GM19023 (cell line): ENCODE data around the gene ADGRF1.
"Not testable (repeated sequence)": the region's sequence is repeated elsewhere in the genome, so short reads cannot be mapped to it uniquely, and the experiment has no call there.

Source experiments
- ATAC-seq: cut with Tn5 transposase; IDR thresholded peaks from one replicate; pipeline ENCODE4 v1.9.1; 2021; ENCODE audit warnings: mild to moderate bottlenecking, moderate library complexity; ENCODE audit not compliant: unreplicated experiment

ADGRF1 gene

DNA sequence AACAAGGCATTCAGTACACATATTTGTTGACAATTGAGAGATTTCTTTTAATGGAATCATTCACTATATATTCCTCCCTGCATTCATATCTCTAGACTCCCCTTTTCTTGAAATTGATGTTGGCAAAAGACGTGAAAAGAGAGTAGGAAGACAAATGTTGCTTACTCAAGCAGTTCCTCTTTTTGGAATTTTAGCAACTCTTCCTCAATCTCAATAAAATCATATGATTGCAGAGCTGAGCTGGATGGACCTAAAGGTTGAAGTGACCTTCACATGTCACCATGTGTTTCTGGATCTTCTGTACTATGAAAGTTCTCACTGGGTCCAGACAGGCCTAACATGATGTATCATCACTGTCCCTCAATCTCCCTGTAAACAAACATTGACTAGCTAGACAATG is 18.6 kb downstream of the ADGRF1 start:
- no peak for ATAC-seq

DNA sequence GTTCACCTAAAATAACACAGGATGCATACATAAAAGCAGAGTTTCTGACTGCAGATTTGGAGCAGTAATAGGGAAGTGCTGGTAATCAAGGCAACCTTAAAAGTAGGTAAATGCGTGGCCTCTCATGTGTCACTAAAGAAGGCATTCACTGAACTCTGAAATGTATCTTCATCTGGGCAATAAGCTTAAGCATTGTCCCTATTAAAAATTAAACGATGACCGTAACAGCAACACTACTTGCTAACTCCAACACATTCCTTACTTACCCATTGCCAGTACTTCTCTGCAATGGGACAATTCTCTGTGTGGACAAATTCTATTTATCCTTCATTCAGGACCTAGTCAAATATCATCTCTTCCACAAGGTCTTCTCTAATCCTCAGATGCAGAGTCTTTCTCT is 19.9 kb downstream of the ADGRF1 start:
- no peak for ATAC-seq

DNA sequence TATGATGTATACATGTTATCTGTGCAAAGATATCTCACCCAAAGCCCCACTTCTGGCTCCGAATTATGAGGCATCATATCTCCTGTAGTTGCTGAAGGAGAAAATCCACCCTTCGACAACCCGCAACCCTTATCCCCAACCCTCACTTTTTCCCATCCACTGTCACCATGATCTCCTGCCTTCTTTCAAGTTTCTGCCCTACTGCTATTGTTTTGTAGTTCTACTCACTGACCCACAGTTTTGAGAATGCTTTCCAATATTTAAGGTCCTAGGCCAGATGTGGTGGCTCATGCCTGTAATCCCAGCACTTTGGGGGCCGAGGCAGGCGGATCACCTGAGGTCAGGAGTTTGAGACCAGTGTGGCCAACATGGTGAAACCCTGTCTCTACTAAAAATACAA is 22.2 kb downstream of the ADGRF1 start:
- ATAC-seq = no peak

DNA sequence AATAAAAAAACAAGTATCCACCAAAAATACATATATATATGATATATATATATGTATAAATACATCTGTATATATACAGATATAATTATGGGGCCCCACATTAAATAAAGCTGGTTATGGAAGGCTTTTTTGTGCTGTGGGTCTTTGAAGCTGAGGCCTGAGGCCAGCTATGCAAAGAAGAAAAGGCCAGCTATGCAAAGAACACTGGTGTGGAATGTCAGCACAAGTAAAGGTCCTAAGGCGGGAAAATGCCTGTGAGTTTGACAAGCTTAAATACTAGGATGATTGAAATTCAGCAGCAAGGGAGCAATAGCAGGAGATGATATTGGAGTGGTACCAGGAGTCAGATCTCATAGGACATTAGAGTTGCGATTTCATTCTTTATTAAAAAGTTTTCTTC is 25.2 kb downstream of the ADGRF1 start:
- ATAC-seq = no peak

DNA sequence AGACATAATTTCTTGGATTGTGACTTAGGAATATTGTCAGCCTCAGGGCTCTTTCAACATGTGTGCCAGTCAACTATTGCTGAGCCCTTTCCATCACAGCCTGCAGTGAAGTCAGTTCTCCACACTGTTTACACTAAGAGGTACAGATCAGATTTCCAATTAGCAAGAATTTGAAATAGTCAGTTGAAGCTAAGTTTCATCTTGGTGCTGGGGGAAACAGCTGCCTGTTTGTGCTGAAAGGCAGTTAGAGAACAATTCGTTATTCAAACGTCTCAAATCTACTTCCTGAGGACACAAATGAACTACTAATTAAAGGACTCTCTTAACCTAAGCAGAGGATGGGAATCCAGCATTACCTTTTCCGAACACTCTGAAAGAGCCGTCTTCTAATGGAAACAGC is 25.9 kb downstream of the ADGRF1 start:
- ATAC-seq = no peak

DNA sequence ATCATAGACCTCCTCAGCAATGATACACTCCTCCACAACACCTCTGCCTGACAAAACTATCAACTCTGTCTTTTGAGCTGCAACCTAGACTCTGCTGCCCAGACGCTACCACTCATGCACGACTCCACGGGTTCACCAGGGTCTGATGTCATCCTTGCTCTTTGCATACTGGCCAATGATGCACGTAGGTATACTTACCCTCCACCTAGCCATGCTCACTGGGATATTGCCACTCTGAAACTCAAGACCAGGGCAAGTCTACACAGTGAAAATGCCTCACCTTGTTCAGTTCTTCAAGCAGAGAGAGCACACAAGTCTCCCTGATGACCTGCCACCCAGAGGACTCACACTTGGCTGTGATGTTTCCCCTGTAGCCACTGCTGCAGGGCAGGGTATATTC is 27.7 kb downstream of the ADGRF1 start:
- no peak for ATAC-seq

DNA sequence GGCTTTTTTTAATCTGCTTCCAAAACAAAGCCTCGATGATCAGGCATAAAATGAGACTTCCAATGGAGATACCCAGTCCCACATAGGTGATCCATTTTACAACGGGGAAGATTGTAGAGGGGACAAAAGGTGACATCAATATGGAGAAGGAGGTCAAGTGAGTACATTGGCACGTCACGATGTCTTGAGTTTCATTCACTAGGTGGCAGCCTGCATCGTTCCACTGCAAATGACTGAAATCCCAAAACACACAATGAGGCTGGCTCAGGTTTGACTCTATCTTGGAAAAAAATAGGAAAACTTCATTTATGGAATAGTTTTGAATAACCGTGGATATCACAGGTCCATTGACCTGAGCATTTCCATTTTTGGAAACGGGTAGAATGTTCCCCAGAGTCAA is 32.5 kb downstream of the ADGRF1 start:
- ATAC-seq = no peak

DNA sequence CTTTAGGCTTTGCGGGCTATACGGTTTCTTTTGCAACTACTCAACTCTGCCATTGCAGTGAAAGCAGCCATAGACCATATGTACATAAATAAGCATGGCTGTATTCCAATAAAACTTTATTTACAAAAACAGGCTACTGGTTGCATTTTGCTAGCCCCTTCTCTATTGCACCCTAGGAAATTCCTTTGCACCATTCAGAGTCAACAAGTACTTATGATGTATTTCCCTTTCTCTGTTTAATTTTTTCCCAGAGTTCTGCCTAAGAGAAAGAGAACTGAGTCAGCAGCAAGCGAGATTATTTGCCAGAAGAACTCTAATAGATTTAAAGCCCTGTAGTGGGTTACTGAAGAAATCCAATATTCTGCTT is 33.8 kb downstream of the ADGRF1 start:
- ATAC-seq = no peak

DNA sequence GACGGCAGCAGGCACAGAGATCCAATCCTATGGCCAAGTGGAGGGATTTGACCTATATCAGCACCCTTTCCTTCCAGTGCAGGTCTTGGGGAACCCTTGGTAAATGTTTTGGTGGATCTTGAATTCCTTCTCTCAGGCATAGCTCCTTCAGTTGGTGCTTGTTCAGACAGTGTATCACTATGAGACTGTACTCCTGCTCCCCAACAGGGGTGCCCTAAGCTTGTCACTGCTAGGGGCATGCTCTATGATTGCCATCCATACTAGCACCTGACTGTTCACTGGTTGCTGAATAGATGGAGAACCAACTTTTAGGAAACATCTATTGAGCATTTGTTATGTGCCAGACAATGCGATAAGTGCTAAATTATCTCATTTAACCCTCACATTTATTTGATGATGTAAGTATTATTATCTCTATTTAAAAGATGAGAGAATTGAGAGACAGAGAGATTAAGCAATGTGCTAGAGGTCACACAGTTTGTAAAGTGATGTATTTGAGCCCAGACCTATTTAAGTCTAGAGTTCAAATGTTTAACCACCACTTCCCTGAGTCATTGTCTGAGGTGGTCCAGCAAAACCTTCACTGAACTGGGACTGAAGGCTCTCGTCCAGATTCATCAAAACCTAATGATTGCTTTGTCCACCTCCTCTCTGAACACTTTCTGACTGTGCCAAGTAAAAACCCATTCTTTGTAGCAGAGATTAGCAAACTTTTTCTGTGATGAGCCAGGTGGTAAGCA is 34.3 kb downstream of the ADGRF1 start:
- no peak for ATAC-seq

DNA sequence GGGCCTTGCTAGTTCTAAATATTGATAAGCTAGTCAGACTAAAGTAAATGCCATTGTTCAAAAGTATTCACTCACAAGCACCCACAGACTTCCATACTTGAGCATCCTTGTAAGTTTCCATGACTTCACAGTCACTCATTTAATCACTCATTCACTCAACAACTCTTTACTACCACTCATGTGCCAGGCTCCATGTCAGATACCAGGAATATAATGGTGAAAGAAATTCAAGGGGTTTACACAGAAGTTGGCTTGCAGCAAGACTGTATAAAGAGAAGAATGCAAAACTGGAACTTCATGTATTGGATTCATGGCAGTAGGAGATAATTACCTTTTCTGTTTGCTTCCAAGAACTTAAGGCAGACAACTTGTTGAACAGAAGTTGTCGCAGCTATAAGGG is 36.6 kb downstream of the ADGRF1 start:
- ATAC-seq = no peak

DNA sequence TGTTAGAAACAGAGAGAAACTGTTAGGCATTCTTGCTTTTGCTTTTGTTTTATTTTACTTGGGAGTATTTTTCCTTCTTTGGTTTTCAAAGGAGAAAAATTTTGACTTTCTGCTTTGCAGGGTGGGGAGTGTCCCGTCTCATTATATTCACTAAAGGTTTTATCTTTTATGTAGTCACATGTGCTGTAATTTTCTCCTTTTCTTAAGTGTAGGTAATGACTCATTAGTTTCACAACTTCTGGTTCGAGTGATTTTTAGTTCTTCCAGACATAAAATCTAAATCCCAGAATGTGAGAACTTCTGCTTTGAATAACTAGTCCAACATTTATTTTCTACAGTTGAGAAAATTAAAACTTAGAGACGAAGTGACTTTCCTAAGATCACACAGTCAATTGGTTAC is 37.7 kb downstream of the ADGRF1 start:
- no peak for ATAC-seq

DNA sequence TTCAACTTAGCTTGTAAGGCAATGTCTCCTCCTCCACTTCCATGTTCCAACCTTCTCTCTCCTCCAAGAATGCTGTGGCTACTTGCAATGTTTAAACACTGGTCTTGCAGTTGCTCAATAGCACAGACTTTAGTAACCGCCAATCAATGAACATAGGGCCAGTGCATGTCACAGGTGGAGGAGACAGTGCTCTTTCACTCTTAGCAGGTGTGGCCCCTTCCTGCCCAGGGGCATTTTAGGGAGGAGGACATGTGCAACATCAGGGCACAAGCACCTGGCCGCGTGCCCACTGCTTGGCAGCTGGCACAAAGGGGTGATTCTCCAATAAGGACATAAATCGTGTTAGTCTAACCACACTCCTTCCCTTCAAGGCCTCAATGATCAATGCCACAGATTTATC is 41.3 kb downstream of the ADGRF1 start:
- no peak for ATAC-seq

DNA sequence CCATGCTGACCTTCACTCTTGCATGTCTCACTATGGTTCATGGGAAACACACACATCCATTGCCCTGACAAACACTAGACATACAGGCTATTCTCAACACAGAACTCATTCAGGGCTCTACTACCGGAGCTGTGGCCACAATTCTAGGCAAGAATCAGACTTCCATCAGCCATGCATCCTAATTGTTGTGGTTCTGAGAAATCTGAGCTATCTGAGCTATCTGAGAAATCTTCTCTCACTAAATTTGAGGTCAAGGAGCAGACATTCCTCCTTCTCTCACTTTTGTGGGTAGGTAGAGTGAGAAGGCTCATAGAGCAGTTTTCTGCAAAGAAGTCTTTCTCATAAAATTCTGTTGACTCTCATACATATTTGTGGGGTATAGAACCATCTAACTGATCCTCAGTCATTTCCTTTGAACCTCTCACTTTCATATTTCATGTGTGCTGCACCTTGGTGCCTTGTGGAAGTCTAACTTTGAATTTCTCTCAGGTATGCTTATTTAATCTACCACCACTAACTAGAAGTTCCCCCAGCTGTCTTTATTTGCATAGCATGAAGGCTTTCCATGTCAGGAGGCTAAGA is 43.6 kb downstream of the ADGRF1 start:
- no peak for ATAC-seq

DNA sequence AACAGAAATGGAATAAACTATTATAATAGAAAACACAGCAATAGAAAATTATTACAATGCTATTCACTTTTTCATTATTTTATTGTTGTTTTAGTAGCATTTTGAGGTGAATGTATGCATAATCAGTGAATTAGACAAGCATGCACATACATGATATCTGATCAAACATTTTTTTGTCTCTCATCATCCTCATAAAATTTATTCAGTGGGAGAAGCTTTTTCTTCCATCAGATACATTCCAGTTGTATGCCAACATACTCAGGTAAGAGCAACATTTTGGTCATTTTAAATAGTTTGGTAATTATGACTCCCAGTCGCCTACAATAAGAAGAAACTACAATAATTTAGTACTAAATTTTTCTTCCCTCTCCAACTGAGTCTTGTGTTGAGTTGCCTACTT is 44.5 kb downstream of the ADGRF1 start:
- ATAC-seq = no peak

DNA sequence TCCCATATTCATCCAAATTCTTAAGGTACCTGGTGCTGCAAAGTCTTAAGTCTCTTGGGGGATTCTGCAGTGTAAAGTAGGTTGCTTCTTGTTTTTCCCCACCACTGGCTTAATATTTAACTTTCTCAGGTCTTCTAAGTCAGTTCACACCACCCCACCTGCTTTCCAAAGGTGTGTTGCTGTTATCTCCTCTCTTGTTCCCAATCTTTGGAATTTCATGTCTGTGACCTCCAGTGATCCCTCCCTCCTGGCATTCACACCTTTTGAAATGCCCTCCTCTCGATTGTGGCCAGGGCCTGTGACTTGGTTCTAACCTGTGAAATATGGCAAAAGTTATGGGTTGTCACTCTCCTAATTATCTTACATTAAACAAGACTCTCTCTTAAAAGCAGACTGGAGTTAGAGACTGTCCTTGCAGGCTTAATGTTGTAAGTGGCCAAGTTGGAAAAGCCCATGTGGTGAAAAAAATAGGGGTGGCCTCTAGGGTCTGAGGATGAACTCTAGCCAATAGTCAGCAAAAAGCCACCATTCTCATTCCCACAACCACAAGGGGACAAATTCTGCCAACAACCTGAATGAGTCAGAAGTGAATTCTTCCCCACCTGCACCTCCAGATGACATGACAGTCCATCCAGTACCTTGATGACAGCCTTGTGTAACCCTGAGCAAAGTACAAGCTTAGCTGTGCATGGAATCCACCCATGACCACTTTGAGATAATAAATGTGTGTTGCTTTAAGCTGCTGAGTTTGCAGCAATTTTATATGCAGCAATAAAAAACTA is 45.1 kb downstream of the ADGRF1 start:
- no peak for ATAC-seq

DNA sequence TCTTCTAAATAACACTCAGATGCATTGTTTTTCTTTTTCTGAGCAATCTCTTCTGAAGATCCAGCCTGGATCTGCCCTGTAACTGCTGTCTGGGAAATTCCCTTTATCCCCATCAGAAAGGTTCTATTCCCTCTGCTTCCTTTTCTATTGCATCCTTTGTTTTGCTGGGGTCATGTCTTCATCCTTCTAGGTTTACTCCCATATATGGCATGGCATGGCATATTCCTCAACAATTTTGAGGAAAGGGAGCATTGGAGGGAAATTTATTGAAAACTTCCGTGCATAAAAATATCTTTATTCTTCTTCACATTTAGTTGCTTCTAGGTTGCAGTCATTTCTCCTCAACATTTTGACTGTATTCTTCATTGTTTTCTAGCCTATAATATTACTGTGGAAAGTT is 47.2 kb downstream of the ADGRF1 start:
- ATAC-seq = no peak

DNA sequence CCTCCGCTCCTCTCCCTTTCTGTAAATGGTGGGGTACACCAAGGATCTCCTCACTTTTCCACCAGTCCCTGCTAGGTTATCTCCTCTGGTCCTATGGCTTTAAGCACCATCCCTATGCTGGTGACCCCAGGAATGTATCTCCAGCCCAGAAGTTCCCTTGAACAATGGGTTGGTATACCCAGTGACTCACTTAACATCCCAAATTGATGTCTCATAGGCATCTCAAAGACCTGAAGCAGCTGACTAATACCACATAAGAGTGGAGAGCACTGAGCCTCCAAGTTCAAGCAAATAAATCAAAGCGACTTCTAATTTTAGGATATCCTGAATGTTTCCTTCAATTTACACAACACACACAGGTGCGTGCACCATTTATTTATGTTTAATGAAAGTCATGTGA is 48.3 kb downstream of the ADGRF1 start:
- no peak for ATAC-seq

DNA sequence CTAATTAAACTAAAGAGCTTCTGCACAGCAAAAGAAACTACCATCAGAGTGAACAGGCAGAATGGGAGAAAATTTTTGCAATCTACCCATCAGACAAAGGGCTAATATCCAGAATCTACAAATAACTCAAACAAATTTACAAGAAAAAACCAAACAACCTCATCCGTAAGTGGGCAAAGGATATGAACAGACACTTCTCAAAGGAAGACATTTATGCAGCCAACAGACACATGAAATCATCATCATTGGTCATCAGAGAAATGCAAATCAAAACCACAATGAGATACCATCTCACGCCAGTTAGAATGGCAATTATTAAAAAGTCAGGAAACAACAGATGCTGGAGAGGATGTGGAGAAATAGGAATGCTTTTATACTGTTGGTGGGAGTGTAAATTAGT is 49.7 kb downstream of the ADGRF1 start:
- not testable (repeated sequence) for ATAC-seq

DNA sequence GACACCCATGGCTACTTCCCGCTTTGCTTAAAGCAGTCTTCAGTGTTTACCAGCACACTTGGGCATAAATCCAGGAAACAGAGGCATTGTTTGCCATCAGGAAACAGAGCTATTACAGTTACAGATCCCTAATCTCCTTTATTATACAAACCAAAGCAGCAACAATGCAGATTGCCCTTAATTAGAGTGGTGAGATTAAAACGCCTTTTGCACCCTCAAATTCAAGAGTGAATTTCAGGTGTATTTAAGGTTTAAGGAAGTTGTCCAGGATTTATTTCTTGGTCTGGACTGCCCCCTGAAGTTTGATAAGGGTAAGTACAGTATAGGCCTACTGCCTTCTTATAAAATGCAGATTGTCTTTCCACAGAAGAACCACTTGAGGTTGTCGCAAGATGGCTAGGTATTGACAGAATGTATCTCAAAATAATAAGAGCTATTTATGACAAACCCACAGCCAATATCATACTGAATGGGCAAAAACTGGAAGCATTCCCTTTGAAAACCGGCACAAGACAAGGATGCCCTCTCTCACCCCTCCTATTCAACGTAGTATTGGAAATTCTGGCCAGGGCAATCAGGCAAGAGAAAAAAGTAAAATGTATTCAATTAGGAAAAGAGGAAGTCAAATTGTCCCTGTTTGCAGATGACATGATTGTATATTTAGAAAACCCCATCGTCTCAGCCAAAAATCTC is 51.2 kb downstream of the ADGRF1 start:
- ATAC-seq = not testable (repeated sequence)

DNA sequence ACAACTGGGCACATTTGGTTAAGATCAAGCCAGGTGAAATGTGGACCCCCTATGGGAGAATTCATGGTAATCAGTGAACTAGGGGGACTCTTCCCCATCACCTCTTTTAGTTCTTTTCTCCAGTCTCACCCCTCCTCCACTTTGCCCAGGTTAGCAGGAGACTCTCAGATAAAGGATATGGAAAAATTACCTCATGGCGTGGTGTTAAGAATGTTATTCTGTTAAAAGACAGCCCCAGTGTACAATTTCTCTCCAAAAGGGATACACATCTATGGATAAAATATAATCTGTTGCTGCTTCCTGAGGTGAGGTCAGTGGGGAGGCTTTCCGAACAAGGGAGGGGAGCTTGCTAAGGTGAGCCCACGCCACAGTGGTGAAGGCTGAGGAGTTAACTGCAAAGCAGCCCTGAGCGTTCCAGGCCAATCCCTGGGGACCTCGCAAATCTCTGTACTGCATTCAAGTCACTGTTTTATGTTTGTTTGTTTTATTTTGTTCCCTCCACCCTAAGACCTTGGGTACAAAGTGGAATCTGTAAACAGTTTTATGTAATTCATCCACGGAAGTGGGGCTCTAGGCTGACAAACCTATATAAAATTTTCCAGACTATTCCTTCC is 52.0 kb downstream of the ADGRF1 start:
- ATAC-seq = no peak

DNA sequence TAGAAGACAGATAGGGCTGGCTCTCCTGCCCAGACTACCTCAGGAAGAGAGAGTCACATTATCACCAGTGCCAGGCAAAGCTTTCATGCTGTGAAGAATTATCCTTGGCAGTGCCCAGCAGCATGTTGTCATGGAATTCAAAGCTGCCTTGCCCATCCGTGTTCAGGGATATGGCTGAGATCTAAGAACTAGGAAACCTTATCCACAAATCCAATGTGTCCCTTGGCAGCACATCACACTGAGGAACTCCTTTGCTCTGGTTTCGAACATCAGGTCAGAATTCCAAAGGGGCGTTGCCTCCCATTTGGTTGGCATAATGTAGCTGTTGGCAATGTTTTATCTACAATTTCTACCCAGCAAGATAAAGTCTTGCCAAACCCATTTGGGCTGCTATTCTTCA is 52.7 kb downstream of the ADGRF1 start:
- no peak for ATAC-seq
